Stimulated activated CD4-positive, alpha-beta T cell treated with anti-CD3 and anti-CD28 coated beads, Interleukin-12 subunit alpha, Interleukin-12 subunit beta, amount 100 ng/mL, for 24 hours (primary cell): ENCODE results near the gene KIF21A.

Experiments
- DNase-seq, 2 experiments: peaks; one replicate each; pipeline ENCODE4 v3.0.0-alpha.2; 2020; ENCODE audit warnings: low read depth in 2 of 2

Gene KIF21A

GRCh38 chr12:39440101-39440500 lies 2.8 kb downstream of the KIF21A start:
- no peak for DNase-seq

- no peak for DNase-seq
Observed at GRCh38 chr12:39435531-39435930, 7.4 kb downstream of the KIF21A start.

- DNase-seq: no peak
Observed at GRCh38 chr12:39431797-39432196, 11.1 kb downstream of the KIF21A start.

GRCh38 chr12:39431002-39431796 lies 11.7 kb downstream of the KIF21A start:
- DNase-seq: no peak

GRCh38 chr12:39429809-39430208 lies 13.1 kb downstream of the KIF21A start:
- no peak for DNase-seq

GRCh38 chr12:39427360-39427808 lies 15.5 kb downstream of the KIF21A start:
- DNase-seq: no peak

- DNase-seq: no peak
Observed at GRCh38 chr12:39426636-39427240, 16.2 kb downstream of the KIF21A start.

GRCh38 chr12:39420043-39420442 lies 22.9 kb downstream of the KIF21A start:
- DNase-seq: no peak

GRCh38 chr12:39419471-39419870 lies 23.4 kb downstream of the KIF21A start:
- DNase-seq: no peak

- no peak for DNase-seq
Observed at GRCh38 chr12:39417916-39418315, 25.0 kb downstream of the KIF21A start.

GRCh38 chr12:39413836-39414771 lies 28.8 kb downstream of the KIF21A start:
- DNase-seq: no peak

GRCh38 chr12:39412210-39412609 lies 30.7 kb downstream of the KIF21A start:
- no peak for DNase-seq

GRCh38 chr12:39406262-39406661 lies 36.7 kb downstream of the KIF21A start:
- no peak for DNase-seq

- no peak for DNase-seq
Observed at GRCh38 chr12:39405580-39405979, 37.3 kb downstream of the KIF21A start.

- DNase-seq: no peak
Observed at GRCh38 chr12:39404000-39404399, 38.9 kb downstream of the KIF21A start.

- DNase-seq: no peak
Observed at GRCh38 chr12:39403376-39403775, 39.5 kb downstream of the KIF21A start.

GRCh38 chr12:39402922-39403321 lies 40.0 kb downstream of the KIF21A start:
- DNase-seq: no peak

- no peak for DNase-seq
Observed at GRCh38 chr12:39401459-39401858, 41.5 kb downstream of the KIF21A start.

GRCh38 chr12:39395866-39396265 lies 47.1 kb downstream of the KIF21A start:
- no peak for DNase-seq

GRCh38 chr12:39393890-39394289 lies 49.0 kb downstream of the KIF21A start:
- no peak for DNase-seq

GRCh38 chr12:39393179-39393578 lies 49.7 kb downstream of the KIF21A start:
- no peak for DNase-seq
